Measurements from ENCODE around the gene NKD2. TPM values are rescaled to one million over a fixed set of nuclear protein-coding genes. Genes with fewer than 3 reads are reported as not detected.

NKD2 gene
- total RNA-seq, 2 experiments from 2014 or later = 0.41 to 1.1 TPM

DNA sequence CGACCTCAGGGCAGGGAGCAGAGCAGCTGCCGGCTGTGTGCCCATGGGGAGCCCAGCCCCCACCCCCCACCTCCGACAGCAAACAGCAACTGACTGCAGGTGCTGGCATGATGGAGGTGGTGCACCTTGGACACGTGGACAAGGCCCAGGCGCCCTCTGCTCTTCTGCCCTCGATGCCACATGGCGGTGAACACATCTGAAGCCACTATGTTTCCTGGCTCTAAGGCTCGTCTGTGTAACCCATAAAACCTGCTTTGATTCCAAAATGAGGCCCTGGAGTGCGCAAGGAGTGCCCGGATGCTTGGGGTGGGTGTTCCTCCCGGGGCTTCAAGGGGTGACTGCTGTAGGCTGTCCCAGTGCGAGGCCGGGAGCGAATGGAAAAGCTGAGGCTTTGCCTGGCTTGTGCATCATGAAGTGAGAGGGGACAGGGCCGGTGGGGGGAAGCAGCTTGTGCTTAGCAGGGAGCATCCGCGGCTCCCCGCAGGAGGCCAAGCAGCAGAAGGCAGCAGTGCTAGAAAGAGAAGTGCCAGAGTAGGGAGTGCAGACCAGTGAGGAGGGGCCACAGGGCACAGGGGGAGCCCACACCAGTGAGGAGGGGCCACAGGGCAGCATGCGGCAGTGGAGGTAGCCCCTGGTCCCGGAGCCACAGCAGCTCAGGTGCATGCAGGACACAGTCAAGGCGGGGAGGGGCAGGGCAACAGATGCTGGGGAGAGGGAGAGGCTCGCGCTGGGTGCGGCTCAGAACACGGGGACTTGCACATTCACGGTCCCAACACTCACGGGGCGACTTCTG lies 30.0 kb downstream of the NKD2 start:
- Mint-ChIP-seq H3K27me3 (peaks cover 3% of the 10 kb centered on the region), H3K27ac (no peak overlapping the region), H3K4me1 (ENCODE audit: low read depth) (no peaks in the 10 kb centered on the region), H3K9me3 (peaks cover 28% of the 10 kb centered on the region), H3K36me3 (no peaks in the 10 kb centered on the region), H3K4me3 (no peak overlapping the region)
- no peak for DNase-seq
- ChIA-PET POLR2A (no interaction called here), CTCF (no interaction called here)
- intact Hi-C loops (cut with micrococcal nuclease) = no loop called here

DNA sequence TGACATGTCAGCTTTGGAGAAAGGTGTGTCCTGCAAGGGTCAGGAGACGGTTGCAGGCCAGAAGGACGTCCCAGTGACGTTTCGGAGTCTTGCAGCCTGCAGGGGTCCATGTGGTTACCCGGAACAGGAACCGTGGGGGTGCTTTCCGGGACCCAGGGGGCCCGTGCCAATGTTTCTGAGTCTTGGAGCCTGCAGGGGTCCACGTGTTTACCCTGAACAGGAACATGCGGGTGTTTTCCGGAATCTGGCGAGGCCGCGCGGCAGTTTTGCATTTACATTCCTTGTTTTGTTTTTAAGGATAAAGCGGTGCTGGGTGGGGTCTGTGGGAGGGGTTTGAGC lies 30.6 kb downstream of the NKD2 start:
- intact Hi-C loops (cut with micrococcal nuclease) = no loop called here
- Mint-ChIP-seq H3K36me3 (no peaks in the 10 kb centered on the region), H3K4me3 (no peak overlapping the region), H3K27me3 (peaks cover under 1% of the 10 kb centered on the region), H3K4me1 (ENCODE audit: low read depth) (no peaks in the 10 kb centered on the region), H3K27ac (no peak overlapping the region), H3K9me3 (peaks cover 34% of the 10 kb centered on the region)
- no peak for DNase-seq
- CTCF ChIA-PET = no interaction called here
- POLR2A ChIA-PET = no interaction called here

DNA sequence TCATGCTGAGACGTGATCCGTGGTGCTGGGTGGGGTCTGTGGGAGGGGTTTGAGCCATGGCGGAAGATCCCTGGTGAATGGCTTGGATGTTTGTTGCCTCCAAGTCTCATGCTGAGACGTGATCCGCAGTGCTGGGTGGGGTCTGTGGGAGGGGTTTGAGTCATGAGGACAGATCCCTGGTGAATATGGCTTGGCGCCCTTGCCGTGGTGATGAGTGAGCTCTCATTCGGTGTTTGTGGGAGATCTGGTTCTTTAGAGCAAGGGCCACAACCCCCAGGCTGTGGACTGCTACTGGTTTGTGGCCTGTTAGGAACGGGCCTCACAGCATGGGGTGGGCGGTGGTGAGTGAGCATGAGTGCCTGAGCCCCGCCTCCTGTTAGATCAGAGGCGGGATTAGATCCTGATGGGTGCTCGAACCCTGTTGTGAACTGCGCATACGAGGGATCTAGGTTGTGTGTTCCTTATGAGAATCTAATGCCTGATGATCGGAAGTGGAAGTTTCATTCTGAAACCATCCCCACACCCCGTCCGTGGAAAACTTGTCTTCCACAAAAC lies 31.2 kb downstream of the NKD2 start:
- CTCF ChIA-PET = no interaction called here
- H3K27ac Mint-ChIP-seq = no peak overlapping the region
- no peaks in the 10 kb centered on the region for H3K27me3 Mint-ChIP-seq
- POLR2A ChIA-PET = no interaction called here
- H3K4me1 Mint-ChIP-seq (ENCODE audit: low read depth) = no peaks in the 10 kb centered on the region
- no peak overlapping the region for H3K4me3 Mint-ChIP-seq
- peaks cover 40% of the 10 kb centered on the region for H3K9me3 Mint-ChIP-seq
- no peaks in the 10 kb centered on the region for H3K36me3 Mint-ChIP-seq
- no peak for DNase-seq
- intact Hi-C loops (cut with micrococcal nuclease) = no loop called here

DNA sequence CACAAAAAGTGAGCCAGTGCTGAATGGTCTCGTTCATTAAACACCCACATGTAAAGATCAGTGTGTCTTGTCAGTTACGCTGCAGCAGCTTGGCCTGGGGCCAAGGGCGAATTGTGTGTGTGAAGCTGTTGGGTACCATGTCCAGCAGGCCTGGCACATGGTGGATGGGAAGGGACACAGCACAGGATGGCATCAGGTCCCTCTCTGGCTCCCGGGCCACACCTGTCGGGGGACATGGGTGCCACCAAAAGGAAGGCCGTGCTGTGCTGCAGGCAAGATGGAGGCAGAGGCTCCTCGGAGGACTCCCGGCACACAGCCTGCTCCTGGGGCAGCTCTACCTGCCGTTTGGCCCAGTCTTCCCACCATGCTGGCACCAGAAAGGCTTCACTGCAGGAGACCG lies 32.0 kb downstream of the NKD2 start:
- no peak overlapping the region for H3K27ac Mint-ChIP-seq
- ChIA-PET POLR2A (no interaction called here), CTCF (no interaction called here)
- no peak for DNase-seq
- no peaks in the 10 kb centered on the region for H3K27me3 Mint-ChIP-seq
- H3K9me3 Mint-ChIP-seq = peaks cover 48% of the 10 kb centered on the region
- intact Hi-C loops (cut with micrococcal nuclease) = no loop called here
- no peaks in the 10 kb centered on the region for H3K4me1 Mint-ChIP-seq (ENCODE audit: low read depth)
- H3K36me3 Mint-ChIP-seq = no peaks in the 10 kb centered on the region
- no peak overlapping the region for H3K4me3 Mint-ChIP-seq

DNA sequence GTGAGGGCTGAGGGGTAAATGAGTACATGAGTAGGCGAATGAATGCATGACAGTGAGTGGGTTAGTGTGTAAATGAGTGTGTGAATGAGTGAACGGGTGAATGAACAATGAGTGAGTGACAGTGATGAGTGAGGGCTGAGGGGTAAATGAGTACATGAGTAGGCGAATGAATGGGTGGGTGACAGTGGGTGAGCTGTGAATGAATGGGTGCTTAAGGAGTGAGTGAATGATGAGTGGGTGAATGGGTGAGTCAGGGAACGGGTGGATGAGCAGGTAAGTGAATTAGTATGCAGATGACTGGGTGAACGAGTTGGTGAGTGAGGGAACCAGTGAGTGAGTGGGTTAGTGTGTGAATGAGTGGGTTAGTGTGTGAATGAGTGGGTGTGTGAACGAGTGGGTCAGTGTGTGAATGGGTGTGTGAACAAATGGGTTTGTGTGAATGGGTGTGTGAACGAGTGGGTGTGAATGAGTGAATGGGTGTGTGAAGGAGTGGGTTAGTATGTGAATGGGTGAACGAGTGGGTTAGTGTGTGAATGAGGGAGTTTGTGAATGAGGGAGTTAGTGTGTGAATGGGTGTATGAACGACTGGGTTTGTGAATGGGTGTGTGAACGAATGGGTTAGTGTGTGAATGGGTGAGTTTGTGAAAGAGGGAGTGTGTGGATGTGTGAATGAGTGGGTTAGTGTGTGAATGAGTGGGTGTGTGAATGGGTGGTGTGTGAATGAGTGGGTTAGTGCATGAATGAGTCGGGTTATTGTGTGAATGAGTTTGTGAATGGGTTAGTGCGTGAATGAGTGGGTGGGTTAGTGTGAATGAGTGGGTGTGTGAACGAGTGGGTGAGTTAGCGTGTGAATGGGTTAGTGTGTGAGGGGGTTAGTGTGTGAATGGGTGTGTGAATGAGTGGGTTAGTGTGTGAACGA lies 32.9 kb downstream of the NKD2 start:
- Mint-ChIP-seq H3K27ac (no peak overlapping the region), H3K9me3 (peaks cover 57% of the 10 kb centered on the region), H3K4me1 (ENCODE audit: low read depth) (no peaks in the 10 kb centered on the region), H3K27me3 (no peaks in the 10 kb centered on the region), H3K36me3 (no peaks in the 10 kb centered on the region), H3K4me3 (no peak overlapping the region)
- ChIA-PET POLR2A (no interaction called here), CTCF (no interaction called here)
- intact Hi-C loops (cut with micrococcal nuclease) = no loop called here
- DNase-seq = no peak

DNA sequence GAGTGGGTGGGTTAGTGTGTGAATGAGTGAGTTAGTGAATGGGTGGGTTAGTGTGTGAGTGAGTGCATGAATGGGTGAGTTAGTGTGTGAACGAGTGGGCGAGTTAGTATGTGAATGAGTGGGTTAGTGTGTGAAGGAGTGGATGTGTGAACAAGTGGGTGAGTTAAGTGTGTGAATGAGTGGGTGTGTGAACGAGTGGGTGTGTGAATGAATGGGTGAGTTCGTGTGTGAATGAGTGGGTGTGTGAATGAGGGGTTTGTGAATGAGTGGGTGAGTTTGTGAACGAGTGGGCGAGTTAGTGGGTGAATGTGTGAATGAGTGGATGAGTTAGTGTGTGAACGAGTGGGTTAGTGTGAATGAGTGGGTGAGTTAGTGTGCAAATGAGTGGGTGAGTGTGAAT lies 34.0 kb downstream of the NKD2 start:
- intact Hi-C loops (cut with micrococcal nuclease) = no loop called here
- POLR2A ChIA-PET = no interaction called here
- CTCF ChIA-PET = no interaction called here
- Mint-ChIP-seq H3K4me1 (ENCODE audit: low read depth) (no peaks in the 10 kb centered on the region), H3K36me3 (no peaks in the 10 kb centered on the region), H3K4me3 (no peak overlapping the region), H3K27me3 (no peaks in the 10 kb centered on the region), H3K27ac (no peak overlapping the region), H3K9me3 (peaks cover 68% of the 10 kb centered on the region)
- DNase-seq = no peak

DNA sequence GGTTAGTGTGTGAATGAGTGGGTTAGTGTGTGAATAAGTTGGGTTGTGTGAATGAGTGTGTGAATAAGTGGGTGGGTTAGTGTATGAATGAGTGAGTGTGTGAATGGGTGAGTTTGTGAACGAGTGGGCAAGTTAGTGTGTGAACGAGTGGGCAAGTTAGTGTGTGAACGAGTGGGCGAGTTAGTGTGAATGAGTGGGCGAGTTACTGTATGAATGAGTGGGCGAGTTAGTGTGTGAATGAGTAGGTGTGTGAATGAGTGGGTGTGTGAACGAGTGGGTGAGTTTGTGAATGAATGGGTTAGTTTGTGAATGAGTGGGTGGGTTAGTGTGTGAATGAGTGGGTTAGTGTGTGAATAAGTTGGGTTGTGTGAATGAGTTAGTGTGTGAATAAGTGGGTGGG lies 34.7 kb downstream of the NKD2 start:
- H3K27ac Mint-ChIP-seq = no peak overlapping the region

DNA sequence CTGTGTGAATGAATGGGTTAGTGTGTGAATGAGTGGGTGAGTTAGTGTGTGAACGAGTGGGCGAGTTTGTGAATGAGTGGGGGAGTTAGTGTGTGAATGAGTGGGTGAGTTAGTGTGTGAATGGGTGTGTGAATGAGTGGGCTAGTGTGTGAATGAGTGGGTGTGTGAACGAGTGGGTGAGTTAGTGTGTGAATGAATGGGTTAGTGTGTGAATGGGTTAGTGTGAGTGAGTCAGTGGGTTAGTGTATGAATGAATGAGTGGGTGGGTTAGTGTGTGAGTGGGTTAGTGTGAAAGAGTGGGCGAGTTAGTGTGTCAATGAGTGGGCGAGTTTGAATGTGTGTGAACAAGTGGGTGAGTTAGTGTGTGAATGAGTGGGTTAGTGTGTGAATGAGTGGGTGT lies 35.5 kb downstream of the NKD2 start:
- CTCF ChIA-PET = no interaction called here

More for the DNA sequence above, 34.7 kb downstream of the NKD2 start:
- no peak overlapping the region for H3K4me3 Mint-ChIP-seq
- DNase-seq = no peak
- intact Hi-C loops (cut with micrococcal nuclease) = no loop called here
- CTCF ChIA-PET = no interaction called here
- H3K4me1 Mint-ChIP-seq (ENCODE audit: low read depth) = no peaks in the 10 kb centered on the region
- H3K27me3 Mint-ChIP-seq = no peaks in the 10 kb centered on the region
- H3K9me3 Mint-ChIP-seq = peaks cover 75% of the 10 kb centered on the region
- H3K36me3 Mint-ChIP-seq = no peaks in the 10 kb centered on the region
- POLR2A ChIA-PET = no interaction called here

DNA sequence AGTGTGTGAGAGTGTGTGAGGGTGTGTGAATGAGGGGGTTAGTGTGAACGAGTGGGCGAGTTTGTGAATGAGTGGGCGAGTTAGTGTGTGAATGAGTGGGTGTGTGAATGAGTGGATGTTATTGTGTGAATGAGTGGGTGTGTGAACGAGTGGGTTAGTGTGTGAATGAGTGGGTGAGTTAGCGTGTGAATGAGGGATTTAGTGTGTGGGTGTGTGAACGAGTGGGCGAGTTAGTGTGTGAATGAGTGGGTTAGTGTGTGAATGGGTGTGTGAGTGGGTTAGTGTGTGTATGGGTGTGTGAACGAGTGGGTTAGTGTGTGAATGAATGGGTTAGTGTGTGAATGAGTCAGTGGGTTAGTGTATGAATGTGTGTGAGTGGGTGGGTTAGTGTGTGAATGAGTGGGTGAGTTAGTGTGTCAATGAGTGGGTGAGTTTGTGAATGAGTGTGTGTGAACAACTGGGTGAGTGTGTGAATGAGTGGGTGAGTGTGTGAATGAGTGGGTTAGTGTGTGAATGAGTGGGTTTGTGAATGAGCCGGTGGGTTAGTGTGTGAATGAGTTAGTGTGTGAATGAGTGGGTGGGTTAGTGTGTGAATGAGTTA lies 37.5 kb downstream of the NKD2 start:
- no peaks in the 10 kb centered on the region for H3K36me3 Mint-ChIP-seq
- no peaks in the 10 kb centered on the region for H3K4me1 Mint-ChIP-seq (ENCODE audit: low read depth)
- ChIA-PET POLR2A (no interaction called here), CTCF (no interaction called here)
- peaks cover 75% of the 10 kb centered on the region for H3K9me3 Mint-ChIP-seq
- intact Hi-C loops (cut with micrococcal nuclease) = no loop called here
- no peak overlapping the region for H3K4me3 Mint-ChIP-seq
- no peak overlapping the region for H3K27ac Mint-ChIP-seq
- no peaks in the 10 kb centered on the region for H3K27me3 Mint-ChIP-seq
- DNase-seq = no peak

More for the DNA sequence above, 35.5 kb downstream of the NKD2 start:
- H3K36me3 Mint-ChIP-seq = no peaks in the 10 kb centered on the region
- H3K27me3 Mint-ChIP-seq = no peaks in the 10 kb centered on the region
- no peak overlapping the region for H3K4me3 Mint-ChIP-seq
- no peak overlapping the region for H3K27ac Mint-ChIP-seq
- no peak for DNase-seq
- POLR2A ChIA-PET = no interaction called here
- H3K9me3 Mint-ChIP-seq = peaks cover 78% of the 10 kb centered on the region
- no peaks in the 10 kb centered on the region for H3K4me1 Mint-ChIP-seq (ENCODE audit: low read depth)
- intact Hi-C loops (cut with micrococcal nuclease) = no loop called here

DNA sequence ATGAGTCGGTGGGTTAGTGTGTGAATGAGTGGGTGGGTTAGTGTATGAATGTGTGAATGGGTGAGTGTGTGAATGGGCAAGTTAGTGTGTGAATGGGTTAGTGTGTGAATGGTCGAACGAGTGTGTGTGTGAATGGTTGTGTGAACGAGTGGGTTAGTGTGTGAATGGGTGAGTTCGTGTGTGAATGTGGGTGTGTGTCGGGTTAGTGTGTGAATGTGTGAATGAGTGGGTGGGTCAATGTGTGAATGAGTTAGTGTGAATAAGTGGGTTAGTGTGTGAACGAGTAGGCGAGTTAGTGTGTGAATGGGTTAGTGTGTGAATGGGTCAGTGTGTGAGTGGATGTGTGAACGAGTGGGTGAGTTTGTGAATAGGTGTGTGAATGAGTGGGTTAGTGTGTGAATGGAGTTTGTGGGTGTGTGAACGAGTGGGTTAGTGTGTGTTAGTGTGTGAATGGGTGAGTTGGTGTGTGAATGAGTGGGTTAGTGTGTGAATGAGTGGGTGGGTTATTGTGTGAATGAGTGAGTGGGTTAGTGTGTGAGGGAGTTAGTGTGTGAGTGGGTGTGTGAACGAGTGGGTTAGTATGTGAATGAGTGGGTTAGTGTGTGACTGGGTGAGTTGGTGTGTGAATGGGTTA lies 38.8 kb downstream of the NKD2 start:
- no peaks in the 10 kb centered on the region for H3K4me1 Mint-ChIP-seq (ENCODE audit: low read depth)
- CTCF ChIA-PET = no interaction called here
- POLR2A ChIA-PET = no interaction called here
- H3K27ac Mint-ChIP-seq = no peak overlapping the region
- no peak overlapping the region for H3K4me3 Mint-ChIP-seq
- no peak for DNase-seq
- peaks cover 62% of the 10 kb centered on the region for H3K9me3 Mint-ChIP-seq
- intact Hi-C loops (cut with micrococcal nuclease) = no loop called here
- no peaks in the 10 kb centered on the region for H3K27me3 Mint-ChIP-seq
- no peaks in the 10 kb centered on the region for H3K36me3 Mint-ChIP-seq

DNA sequence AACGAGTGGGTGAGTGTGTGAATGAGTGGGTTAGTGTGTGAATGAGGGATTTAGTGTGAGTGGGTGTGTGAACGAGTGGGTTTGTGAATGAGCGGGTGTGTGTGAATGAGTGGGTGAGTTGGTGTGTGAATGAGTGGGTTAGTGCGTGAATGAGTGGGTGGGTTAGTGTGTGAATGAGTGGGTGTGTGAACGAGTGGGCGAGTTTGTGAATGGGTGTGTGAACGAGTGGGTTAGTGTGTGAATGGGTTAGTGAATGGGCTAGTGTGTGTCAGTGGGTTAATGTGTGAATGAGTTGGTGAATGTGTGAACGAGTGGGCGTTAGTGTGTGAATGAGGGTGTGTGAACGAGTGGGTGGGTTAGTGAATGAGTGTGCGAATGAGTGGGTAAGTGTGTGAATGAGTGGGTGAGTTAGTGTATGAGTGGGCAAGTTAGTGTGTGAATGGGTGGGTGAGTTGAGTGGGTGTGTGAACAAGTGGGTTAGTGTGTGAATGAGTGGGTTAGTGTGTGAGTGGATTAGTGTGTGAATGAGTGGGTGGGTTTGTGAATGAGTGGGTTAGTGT lies 39.6 kb downstream of the NKD2 start:
- H3K27ac Mint-ChIP-seq = no peak overlapping the region
- no peaks in the 10 kb centered on the region for H3K4me1 Mint-ChIP-seq (ENCODE audit: low read depth)
- intact Hi-C loops (cut with micrococcal nuclease) = no loop called here

More for the DNA sequence above, 39.6 kb downstream of the NKD2 start:
- Mint-ChIP-seq H3K9me3 (peaks cover 54% of the 10 kb centered on the region), H3K36me3 (no peaks in the 10 kb centered on the region), H3K27me3 (no peaks in the 10 kb centered on the region), H3K4me3 (no peak overlapping the region)
- POLR2A ChIA-PET = no interaction called here
- CTCF ChIA-PET = no interaction called here
- no peak for DNase-seq

All from activated CD4-positive, alpha-beta memory T cell treated with anti-CD3 and anti-CD28 coated beads for 36 hours (primary cell).